NCI-H748 (cell line): ENCODE measurements around the gene FRMPD4.

Source experiments
- DNase-seq: peaks from one replicate; lab custom pipeline; 2025; ENCODE audit not compliant: unreplicated experiment; lab: John Stamatoyannopoulos, UW

The FRMPD4 gene

GRCh38 chrX:12292996-12293765, 154.9 kb downstream of the FRMPD4 start:
- DNase-seq = no peak

GRCh38 chrX:12297353-12297752, 159.1 kb downstream of the FRMPD4 start:
- DNase-seq = no peak

GRCh38 chrX:12301288-12301687, 163.0 kb downstream of the FRMPD4 start:
- no peak for DNase-seq

GRCh38 chrX:12304261-12304660, 166.0 kb downstream of the FRMPD4 start:
- DNase-seq = no peak

- DNase-seq = no peak
Measured at GRCh38 chrX:12307961-12308360, 169.7 kb downstream of the FRMPD4 start.

- no peak for DNase-seq
Measured at GRCh38 chrX:12308420-12308819, 170.1 kb downstream of the FRMPD4 start.

GRCh38 chrX:12309040-12309743, 170.9 kb downstream of the FRMPD4 start:
- peak; percentile 1 for DNase-seq

- peak; percentile 82 for DNase-seq
Measured at GRCh38 chrX:12309744-12310076, 171.4 kb downstream of the FRMPD4 start.

GRCh38 chrX:12314651-12315050, 176.4 kb downstream of the FRMPD4 start:
- no peak for DNase-seq

- no peak for DNase-seq
Measured at GRCh38 chrX:12315526-12315925, 177.3 kb downstream of the FRMPD4 start.

- DNase-seq = peak; percentile 16
Measured at GRCh38 chrX:12319003-12319519, 180.8 kb downstream of the FRMPD4 start.

GRCh38 chrX:12319992-12320391, 181.7 kb downstream of the FRMPD4 start:
- no peak for DNase-seq

GRCh38 chrX:12322031-12322430, 183.8 kb downstream of the FRMPD4 start:
- DNase-seq = no peak

GRCh38 chrX:12325171-12325570, 186.9 kb downstream of the FRMPD4 start:
- DNase-seq = no peak

GRCh38 chrX:12327836-12328235, 189.6 kb downstream of the FRMPD4 start:
- no peak for DNase-seq

GRCh38 chrX:12329476-12329875, 191.2 kb downstream of the FRMPD4 start:
- no peak for DNase-seq

GRCh38 chrX:12330841-12331240, 192.6 kb downstream of the FRMPD4 start:
- DNase-seq = no peak

- no peak for DNase-seq
Measured at GRCh38 chrX:12332786-12333347, 194.6 kb downstream of the FRMPD4 start.

GRCh38 chrX:12339921-12340320, 201.6 kb downstream of the FRMPD4 start:
- no peak for DNase-seq

GRCh38 chrX:12344954-12345353, 206.7 kb downstream of the FRMPD4 start:
- no peak for DNase-seq

GRCh38 chrX:12349201-12349600, 210.9 kb downstream of the FRMPD4 start:
- no peak for DNase-seq

GRCh38 chrX:12352922-12353321, 214.6 kb downstream of the FRMPD4 start:
- no peak for DNase-seq
